Body of pancreas (tissue), 4 donors: ENCODE results near the gene HTR2C. TPM values are rescaled to one million over a fixed set of nuclear protein-coding genes. Genes with fewer than 3 reads are reported as not detected.
A peak's percentile ranks its signal among the peaks of the same experiment; 100 is the strongest.
"Not testable (repeated sequence)": the region's sequence is repeated elsewhere in the genome, so short reads cannot be mapped to it uniquely, and the experiment has no call there.

Source experiments
- ATAC-seq: fragments of 150-250 bp; one replicate; pipeline ENCODE4 v1.9.1; 2016
- DNase-seq, 4 donors: peaks; one replicate each; pipeline ENCODE4 v3.0.0-alpha.2; 2019
- H3K27ac ChIP-seq, 4 donors: fragments of 200-600 bp; sonication (generic); 1 replicate in 3 of 4; 2 replicates in 1 of 4; pipeline versions ENCODE4 v1.5.1 to v1.6.1; 2016 to 2019; ENCODE audit warnings: mild to moderate bottlenecking in 1 of 4, mixed read lengths in 1 of 4, moderate library complexity in 1 of 4
- H3K27me3 ChIP-seq, 2 donors: fragments of 200-600 bp; sonication (generic); one replicate each; pipeline ENCODE4 v1.6.0; 2016; ENCODE audit warnings: mild to moderate bottlenecking in 1 of 2
- H3K36me3 ChIP-seq, 2 donors: fragments of 200-600 bp; sonication (generic); replicated peaks in 1 of 2; 2 replicates each; pipeline ENCODE4 v1.5.1; 2016; ENCODE audit warnings: low read depth in 2 of 2; ENCODE audit not compliant: insufficient read depth in 1 of 2
- H3K4me1 ChIP-seq: fragments of 200-600 bp; sonication (generic); one replicate; pipeline ENCODE4 v1.6.0; 2016
- H3K4me3 ChIP-seq, 2 donors: fragments of 200-600 bp; sonication (generic); 1 replicate in 1 of 2; 2 replicates in 1 of 2; pipeline ENCODE4 v1.5.1; 2016 to 2019
- H3K9me3 ChIP-seq, 3 donors: fragments of 200-600 bp; sonication (generic); 1 replicate in 2 of 3; 2 replicates in 1 of 3; pipeline ENCODE4 v1.5.1; 2016
- CTCF ChIP-seq, 7 experiments: fragments of 450-650 bp in 4 of 7; fragments of 200-600 bp in 3 of 7; sonication (generic) in 3 of 7; IDR thresholded peaks; one replicate each; pipeline ENCODE4 v1.5.1; 2016 to 2019; ENCODE audit warnings: antibody characterized with exemption in 7 of 7
- POLR2A ChIP-seq, 3 donors: fragments of 450-650 bp; IDR thresholded peaks; one replicate each; pipeline ENCODE4 v1.6.1; 2016; ENCODE audit warnings: antibody characterized with exemption in 3 of 3, mild to moderate bottlenecking in 2 of 3
- WGBS, 2 donors: methylation state at CpG; one replicate each; pipeline ENCODE4 v1.1.5; 2017; 5-methylcytosine and 5-hydroxymethylcytosine counted together
- intact Hi-C: fragments of 100-400 bp; cut with DNase I; formaldehyde crosslinking; loops from one replicate; pipeline ENCODE4 v1.15.1; 2023
- total RNA-seq, 2 donors: library from RNA; depleted of rRNA; stranded (reverse); fragments of >200 nt; gene quantifications; one replicate each; pipeline ENCODE4 v1.1.0, GENCODE V29; 2016

Gene HTR2C
- total RNA-seq, 2 donors from 2014 or later: not detected

- Histone ChIP-seq H3K36me3 (no peaks in the 10 kb centered on the region), H3K4me3 (no peak overlapping the region), H3K9me3 (no peaks in the 10 kb centered on the region), H3K27me3 (no peaks in the 10 kb centered on the region), H3K4me1 (no peaks in the 10 kb centered on the region), H3K27ac (no peak overlapping the region)
- intact Hi-C loops: no loop called here
- TF ChIP-seq POLR2A (IDR thresholded peaks at IDR 0.05): no peak
- TF ChIP-seq CTCF (IDR thresholded peaks at IDR 0.05): peak in 4 of 7 experiments; percentile 12 to 33 (median 16)
- 48 to 50% methylated on average over 2 of the region's 2 CpGs for WGBS, 2 donors
- ATAC-seq (no peak), DNase-seq (no peak)
Measured at GRCh38 chrX:114619874-114620273, 36.0 kb downstream of the HTR2C start.

GRCh38 chrX:114626323-114626722 is 42.4 kb downstream of the HTR2C start:
- no peak overlapping the region for H3K4me3 ChIP-seq
- TF ChIP-seq CTCF (IDR thresholded peaks at IDR 0.05): peak in 5 of 7 experiments; percentile 8 to 43 (median 28)
- no peak for TF ChIP-seq POLR2A (IDR thresholded peaks at IDR 0.05)
- DNase-seq: no peak

GRCh38 chrX:114635986-114636385 is 52.1 kb downstream of the HTR2C start:
- H3K9me3 ChIP-seq: no peaks in the 10 kb centered on the region
- H3K27me3 ChIP-seq: no peaks in the 10 kb centered on the region
- DNase-seq (no peak), ATAC-seq (no peak)
- no peak overlapping the region for H3K27ac ChIP-seq
- no peaks in the 10 kb centered on the region for H3K36me3 ChIP-seq
- intact Hi-C loops: no loop called here
- H3K4me1 ChIP-seq: no peaks in the 10 kb centered on the region
- TF ChIP-seq CTCF (IDR thresholded peaks at IDR 0.05) (no peak), POLR2A (IDR thresholded peaks at IDR 0.05) (no peak)
- H3K4me3 ChIP-seq: no peak overlapping the region
- WGBS, 2 donors: 23 to 29% methylated on average over 1 of the region's 1 CpG

More at GRCh38 chrX:114626323-114626722, 42.4 kb downstream of the HTR2C start:
- Histone ChIP-seq H3K27ac (no peak overlapping the region), H3K4me1 (no peaks in the 10 kb centered on the region), H3K27me3 (no peaks in the 10 kb centered on the region), H3K36me3 (no peaks in the 10 kb centered on the region), H3K9me3 (no peaks in the 10 kb centered on the region)
- intact Hi-C loops: no loop called here
- no peak for ATAC-seq

GRCh38 chrX:114650351-114650750 is 66.5 kb downstream of the HTR2C start:
- DNase-seq (no peak), ATAC-seq (no peak)
- H3K27ac ChIP-seq: no peak overlapping the region
- TF ChIP-seq POLR2A (IDR thresholded peaks at IDR 0.05): no peak
- TF ChIP-seq CTCF (IDR thresholded peaks at IDR 0.05): no peak
- H3K9me3 ChIP-seq: no peaks in the 10 kb centered on the region
- no peaks in the 10 kb centered on the region for H3K27me3 ChIP-seq
- no peaks in the 10 kb centered on the region for H3K36me3 ChIP-seq
- intact Hi-C loops: no loop called here
- no peak overlapping the region for H3K4me3 ChIP-seq
- H3K4me1 ChIP-seq: no peaks in the 10 kb centered on the region

GRCh38 chrX:114675365-114675764 is 91.5 kb downstream of the HTR2C start:
- no peak overlapping the region for H3K27ac ChIP-seq
- 38 to 50% methylated on average over 2 of the region's 2 CpGs for WGBS, 2 donors
- DNase-seq: no peak
- H3K4me3 ChIP-seq: no peak overlapping the region
- intact Hi-C loops: no loop called here
- no peaks in the 10 kb centered on the region for H3K4me1 ChIP-seq
- no peak for ATAC-seq
- no peaks in the 10 kb centered on the region for H3K36me3 ChIP-seq
- TF ChIP-seq POLR2A (IDR thresholded peaks at IDR 0.05) (no peak), CTCF (IDR thresholded peaks at IDR 0.05) (no peak)
- no peaks in the 10 kb centered on the region for H3K27me3 ChIP-seq
- no peaks in the 10 kb centered on the region for H3K9me3 ChIP-seq

GRCh38 chrX:114700533-114700932 is 116.6 kb downstream of the HTR2C start:
- H3K4me3 ChIP-seq, H3K27me3 ChIP-seq, DNase-seq, intact Hi-C loops, H3K4me1 ChIP-seq, H3K27ac ChIP-seq, ATAC-seq, H3K9me3 ChIP-seq, H3K36me3 ChIP-seq: not testable (repeated sequence)
- WGBS, 2 donors: 75 to 79% methylated on average over 8 to 17 of the region's 17 CpGs
